H54 (cell line): ENCODE measurements around the gene KCNIP3.
"Not testable (repeated sequence)": the region's sequence is repeated elsewhere in the genome, so short reads cannot be mapped to it uniquely, and the experiment has no call there.

Experiments used
- DNase-seq: peaks from one replicate; pipeline ENCODE4 v3.0.0; 2011; ENCODE audit warnings: low spot score, mixed read lengths; ENCODE audit not compliant: insufficient read length
- FAIRE-seq: peaks from 3 replicates; lab custom pipeline; 2011; peaks lifted over from hg19 to GRCh38; lab: Jason Lieb, UNC
- POLR2A ChIP-seq: IDR thresholded peaks from 2 replicates; pipeline ENCODE4 v1.6.1; 2011; ENCODE audit warnings: low read depth, mild to moderate bottlenecking, low read length

The KCNIP3 gene

GRCh38 chr2:95366514-95366913 is 69.4 kb downstream of the KCNIP3 start:
- DNase-seq (no peak), FAIRE-seq (no peak)
- no peak for TF ChIP-seq POLR2A

- no peak for TF ChIP-seq POLR2A
- DNase-seq (no peak), FAIRE-seq (no peak)
These were observed 75.2 kb downstream of the KCNIP3 start for GRCh38 chr2:95372216-95372829.

GRCh38 chr2:95372845-95373244 is 75.7 kb downstream of the KCNIP3 start:
- no peak for FAIRE-seq
- TF ChIP-seq POLR2A = no peak
- no peak for DNase-seq

GRCh38 chr2:95374029-95374428 is 76.9 kb downstream of the KCNIP3 start:
- DNase-seq (no peak), FAIRE-seq (no peak)
- TF ChIP-seq POLR2A = no peak

GRCh38 chr2:95374451-95374920 is 77.3 kb downstream of the KCNIP3 start:
- no peak for TF ChIP-seq POLR2A
- FAIRE-seq = no peak
- DNase-seq = no peak

- DNase-seq (peak; percentile 15), FAIRE-seq (no peak)
- TF ChIP-seq POLR2A = no peak
These were observed 77.8 kb downstream of the KCNIP3 start for GRCh38 chr2:95374921-95375471.

- DNase-seq (no peak), FAIRE-seq (no peak)
- TF ChIP-seq POLR2A = no peak
These were observed 78.5 kb downstream of the KCNIP3 start for GRCh38 chr2:95375532-95376150.

DNA sequence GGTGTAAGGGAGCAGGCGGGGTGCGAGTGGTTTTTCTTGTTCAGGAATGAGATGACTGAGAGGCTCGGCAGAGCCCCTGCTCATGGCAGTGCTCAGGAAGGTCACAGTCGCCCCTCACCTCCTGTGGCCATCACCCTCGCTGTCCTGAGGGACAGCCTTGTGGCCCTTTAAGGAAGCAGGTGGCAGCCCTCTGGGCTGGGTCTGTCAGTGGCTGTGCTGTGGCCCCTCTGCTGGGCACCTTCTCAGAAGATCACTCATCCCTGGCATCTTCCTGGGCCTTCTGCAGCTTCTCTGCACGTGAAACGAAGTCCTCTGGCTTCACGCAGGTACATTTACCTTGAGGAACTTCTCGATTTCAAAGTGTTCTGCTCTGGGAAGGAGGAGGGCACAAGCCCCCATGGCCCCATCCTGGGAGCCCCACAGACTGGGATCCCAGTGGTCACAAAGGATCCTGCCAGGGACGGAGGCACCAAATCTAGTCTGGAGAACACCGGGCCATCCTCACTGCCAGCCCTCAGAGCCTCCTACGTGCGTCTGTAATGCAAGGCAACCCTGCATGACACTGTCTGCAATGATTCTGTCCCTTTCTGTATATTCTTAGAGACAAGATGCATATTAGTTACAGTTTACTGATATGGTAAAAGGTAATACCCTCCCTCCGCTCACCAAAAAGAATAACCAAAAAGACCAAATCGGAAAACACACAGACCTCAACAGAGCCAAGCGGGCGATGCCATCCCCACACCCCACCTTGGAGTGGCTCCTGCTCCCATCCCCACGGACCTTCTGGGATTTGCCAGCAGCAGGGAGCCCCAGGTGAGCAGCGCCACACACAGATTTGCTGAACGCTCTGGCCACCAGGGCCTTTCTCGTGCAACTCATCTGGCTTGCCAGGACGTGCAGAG is 79.4 kb downstream of the KCNIP3 start:
- FAIRE-seq = no peak
- no peak for DNase-seq
- TF ChIP-seq POLR2A = no peak

DNA sequence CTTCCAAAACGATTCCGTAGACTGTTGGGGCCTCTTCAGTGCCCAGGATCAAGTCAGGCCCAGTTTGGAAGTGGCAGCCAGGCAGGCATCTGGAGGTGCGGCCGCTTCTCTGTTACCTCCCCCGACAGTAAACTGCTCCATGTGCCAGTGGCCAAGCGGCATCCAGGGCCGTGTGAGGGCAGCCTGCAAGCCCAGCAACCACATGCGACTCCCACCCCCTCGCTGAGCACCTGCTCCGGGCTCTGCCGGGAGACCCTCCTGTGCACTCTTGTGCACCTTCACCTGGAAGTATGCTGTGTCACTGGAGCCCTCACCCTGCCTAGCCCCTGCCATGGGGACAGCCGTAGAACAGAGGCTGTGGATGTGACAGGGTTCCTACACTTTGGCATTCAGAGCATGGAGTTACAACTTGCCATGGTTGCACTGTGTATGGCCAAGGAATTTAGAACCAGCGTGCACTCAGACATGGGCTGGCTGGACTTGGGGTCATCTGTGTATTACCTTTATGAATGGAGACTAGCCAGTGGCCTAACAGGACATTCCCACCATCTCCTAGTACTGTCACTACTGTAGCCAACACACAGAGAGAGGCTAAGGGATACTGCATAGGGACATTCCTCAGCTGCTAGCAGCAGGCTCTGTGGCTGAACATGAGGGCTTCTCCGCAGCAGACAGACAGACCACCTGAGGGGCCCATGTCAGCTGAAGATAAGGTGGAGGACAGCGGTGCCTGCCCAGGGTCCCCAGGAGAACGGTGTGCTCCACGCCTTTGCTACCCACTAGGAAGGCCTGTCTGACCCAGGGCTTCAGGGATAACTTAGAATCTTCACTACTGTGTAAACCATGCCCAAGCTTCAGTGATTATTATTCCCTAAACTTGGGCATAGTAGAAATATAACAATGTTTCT is 80.3 kb downstream of the KCNIP3 start:
- no peak for TF ChIP-seq POLR2A
- no peak for DNase-seq
- FAIRE-seq = no peak

GRCh38 chr2:95378281-95378680 is 81.1 kb downstream of the KCNIP3 start:
- not testable (repeated sequence) for DNase-seq, FAIRE-seq

GRCh38 chr2:95379371-95379831 is 82.3 kb downstream of the KCNIP3 start:
- no peak for DNase-seq
- no peak for TF ChIP-seq POLR2A
- no peak for FAIRE-seq

DNA sequence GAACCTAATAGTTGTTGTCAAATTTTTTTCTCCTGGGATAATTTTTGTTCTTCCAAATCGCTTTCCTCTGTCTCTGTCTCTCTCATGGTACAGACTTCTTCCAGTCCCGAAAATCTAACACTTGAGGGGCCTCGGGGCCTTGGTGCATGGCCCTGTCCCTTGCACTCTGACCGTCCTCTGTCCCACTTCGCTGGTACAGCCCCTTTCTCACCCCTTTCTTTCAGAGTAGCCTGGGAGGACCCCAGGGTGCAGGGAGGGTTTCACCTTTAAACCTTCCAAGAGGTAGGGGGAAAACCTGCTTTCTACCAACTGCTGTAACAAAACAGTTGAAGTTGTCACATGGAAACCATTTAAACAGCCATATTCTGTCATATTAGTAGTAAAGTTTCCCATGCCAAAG is 83.1 kb downstream of the KCNIP3 start:
- TF ChIP-seq POLR2A = no peak
- FAIRE-seq (no peak), DNase-seq (no peak)

GRCh38 chr2:95380731-95381130 is 83.6 kb downstream of the KCNIP3 start:
- TF ChIP-seq POLR2A = no peak
- FAIRE-seq (no peak), DNase-seq (no peak)
